Keratinocyte (primary cell): ENCODE results near the gene ATP7A. TPM values are rescaled to one million over a fixed set of nuclear protein-coding genes. Genes with fewer than 3 reads are reported as not detected.

Source experiments
- DNase-seq: peaks from one replicate; pipeline ENCODE4 v3.0.0-alpha.2; 2011; ENCODE audit warnings: low read depth, missing footprints, low spot score
- FAIRE-seq: peaks from 2 replicates; lab custom pipeline; 2011; peaks lifted over from hg19 to GRCh38; lab: Jason Lieb, UNC
- H2AFZ ChIP-seq: 2 replicates; pipeline ENCODE4 v1.6.0; 2012; ENCODE audit warnings: low read length, control low read depth, inconsistent platforms; ENCODE audit not compliant: control insufficient read depth
- H3K27ac ChIP-seq: 2 replicates; pipeline ENCODE4 v1.5.1; 2011; ENCODE audit warnings: low read length; ENCODE audit not compliant: control insufficient read depth, insufficient read depth
- H3K27me3 ChIP-seq: 3 replicates; pipeline ENCODE4 v1.6.0; 2011; ENCODE audit warnings: low read length; ENCODE audit not compliant: control insufficient read depth, insufficient read depth; ENCODE audit errors: extremely low read depth
- H3K36me3 ChIP-seq, 2 experiments: 2 replicates in 1 of 2; 3 replicates in 1 of 2; pipeline ENCODE4 v1.5.1; 2011; ENCODE audit warnings: low read length in 2 of 2, mild to moderate bottlenecking in 1 of 2; ENCODE audit not compliant: control insufficient read depth in 2 of 2, insufficient read depth in 2 of 2; ENCODE audit errors: extremely low read depth in 1 of 2
- H3K4me1 ChIP-seq: 3 replicates; pipeline ENCODE4 v1.5.1; 2011; ENCODE audit warnings: low read length; ENCODE audit not compliant: control insufficient read depth, insufficient read depth; ENCODE audit errors: extremely low read depth
- H3K4me2 ChIP-seq: 3 replicates; pipeline ENCODE4 v1.6.0; 2011; ENCODE audit warnings: low read depth, low read length; ENCODE audit not compliant: control insufficient read depth, insufficient read depth; ENCODE audit errors: extremely low read depth
- H3K4me3 ChIP-seq, 3 experiments: fragments of 200-600 bp in 1 of 3; sonication (generic) in 1 of 3; 2 replicates in 2 of 3; 3 replicates in 1 of 3; pipeline ENCODE4 v1.5.1; 2011 to 2016; ENCODE audit warnings: low read length in 3 of 3, mild to moderate bottlenecking in 3 of 3, control low read depth in 2 of 3, inconsistent platforms in 1 of 3, low read depth in 1 of 3, mixed read lengths in 1 of 3, mixed run types in 1 of 3, moderate library complexity in 1 of 3; ENCODE audit not compliant: control insufficient read depth in 2 of 3, insufficient read depth in 2 of 3; ENCODE audit errors: extremely low read depth in 1 of 3
- H3K79me2 ChIP-seq: 2 replicates; pipeline ENCODE4 v1.6.0; 2012; ENCODE audit warnings: low read length; ENCODE audit not compliant: control insufficient read depth, insufficient read depth
- H3K9ac ChIP-seq: 3 replicates; pipeline ENCODE4 v1.6.0; 2011; ENCODE audit warnings: low read length; ENCODE audit not compliant: control insufficient read depth, insufficient read depth; ENCODE audit errors: extremely low read depth
- H3K9me1 ChIP-seq: 3 replicates; pipeline ENCODE4 v1.6.0; 2011; ENCODE audit warnings: low read length; ENCODE audit not compliant: control insufficient read depth, insufficient read depth; ENCODE audit errors: extremely low read depth
- H3K9me3 ChIP-seq: 2 replicates; pipeline ENCODE4 v1.5.1; 2012; ENCODE audit warnings: low read depth, low read length; ENCODE audit not compliant: control insufficient read depth
- H4K20me1 ChIP-seq: 3 replicates; pipeline ENCODE4 v1.6.0; 2011; ENCODE audit warnings: low read length; ENCODE audit not compliant: control insufficient read depth, insufficient read depth; ENCODE audit errors: extremely low read depth
- CTCF ChIP-seq, 3 experiments: IDR thresholded peaks in 1 of 3; conservative IDR thresholded peaks in 1 of 3; optimal IDR thresholded peaks in 1 of 3; 2 replicates in 2 of 3; 3 replicates in 1 of 3; pipeline versions ENCODE3 to v1.5.1; 2011; ENCODE audit warnings: low read length in 3 of 3, mild to moderate bottlenecking in 3 of 3, moderate library complexity in 2 of 3, control low read depth in 1 of 3, inconsistent platforms in 1 of 3; ENCODE audit not compliant: insufficient read depth in 2 of 3; ENCODE audit errors: extremely low read depth in 1 of 3
- EZH2 ChIP-seq: IDR thresholded peaks from one replicate; pipeline ENCODE4 v1.6.1; 2012; ENCODE audit warnings: inconsistent platforms, mild to moderate bottlenecking, low read length, moderate library complexity
- dilution Hi-C: fragments of 300-500 bp; cut with MboI; formaldehyde crosslinking; loops from one replicate; pipeline ENCODE4 v1.7.0; 2020; ENCODE audit warnings: low sequenced_read_pairs; ENCODE audit not compliant: extremely low pct_ligation_motif_present
- polyA plus RNA-seq, 5 experiments: library from polyadenylated mRNA; depleted of rRNA in 3 of 5; stranded (reverse) in 3 of 5; stranded (forward) in 1 of 5; unstranded in 1 of 5; fragments of >200 nt; gene quantifications; 1 replicate in 1 of 5; 2 replicates in 3 of 5; 3 replicates in 1 of 5; pipeline versions ENCODE4 v1.2.1 to v1.2.3, GENCODE V29; 2011 to 2012; ENCODE audit warnings: missing spikeins in 2 of 5, low read depth in 1 of 5, low replicate concordance in 1 of 5

The ATP7A gene
- polyA plus RNA-seq, 1 donor (not counting 4 experiments of a cell fraction or from before 2014, with no cell fraction given): 4.0 TPM

- Histone ChIP-seq H3K27ac (no peak overlapping the region), H2AFZ (no peak overlapping the region), H3K9ac (no peak overlapping the region), H3K9me3 (no peaks in the 10 kb centered on the region), H3K27me3 (no peaks in the 10 kb centered on the region), H3K9me1 (no peaks in the 10 kb centered on the region), H3K36me3 (no peaks in the 10 kb centered on the region), H3K4me2 (no peak overlapping the region), H3K4me3 (no peak overlapping the region), H4K20me1 (no peaks in the 10 kb centered on the region), H3K79me2 (no peaks in the 10 kb centered on the region), H3K4me1 (no peaks in the 10 kb centered on the region)
- FAIRE-seq (no peak), DNase-seq (no peak)
- dilution Hi-C loops: no loop called here
- TF ChIP-seq EZH2 (no peak), CTCF (optimal IDR thresholded peaks at IDR 0.05 in 1 of 3, IDR thresholded peaks at IDR 0.05 in 1 of 3, conservative IDR thresholded peaks at IDR 0.05 in 1 of 3; ENCODE audit: extremely low read depth in 1 of 3, insufficient read depth in 2 of 3, low read length in 3 of 3) (no peak)
Measured at GRCh38 chrX:77977095-77977494, 66.6 kb downstream of the ATP7A start.

GRCh38 chrX:77977518-77977917, 67.0 kb downstream of the ATP7A start:
- DNase-seq (no peak), FAIRE-seq (no peak)

More at GRCh38 chrX:77977518-77977917, 67.0 kb downstream of the ATP7A start:
- Histone ChIP-seq H3K4me2 (no peak overlapping the region), H4K20me1 (no peaks in the 10 kb centered on the region), H3K9ac (no peak overlapping the region), H3K79me2 (no peaks in the 10 kb centered on the region), H3K27ac (no peak overlapping the region), H3K36me3 (no peaks in the 10 kb centered on the region), H3K4me1 (no peaks in the 10 kb centered on the region), H3K9me3 (no peaks in the 10 kb centered on the region), H3K27me3 (no peaks in the 10 kb centered on the region), H3K4me3 (no peak overlapping the region), H3K9me1 (no peaks in the 10 kb centered on the region), H2AFZ (no peak overlapping the region)
- TF ChIP-seq CTCF (optimal IDR thresholded peaks at IDR 0.05 in 1 of 3, IDR thresholded peaks at IDR 0.05 in 1 of 3, conservative IDR thresholded peaks at IDR 0.05 in 1 of 3; ENCODE audit: extremely low read depth in 1 of 3, insufficient read depth in 2 of 3, low read length in 3 of 3): no peak
- no peak for TF ChIP-seq EZH2
- dilution Hi-C loops: no loop called here
